ENCODE results near the gene FILIP1L.
"Not testable (repeated sequence)": the region's sequence is repeated elsewhere in the genome, so short reads cannot be mapped to it uniquely, and the experiment has no call there.

The FILIP1L gene

DNA sequence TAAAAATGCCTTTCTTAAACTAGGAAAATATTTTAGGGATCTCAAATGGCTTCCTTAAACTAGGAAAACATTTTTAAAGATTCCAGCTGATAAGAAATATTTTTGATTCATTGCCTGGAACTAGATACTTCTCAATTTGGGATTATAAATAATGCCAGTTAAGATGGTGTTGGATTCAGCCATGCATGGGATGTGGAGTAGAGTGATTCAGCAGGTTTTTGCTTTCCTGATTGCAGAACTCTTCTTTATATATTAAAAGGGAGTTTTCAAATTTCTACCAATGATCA lies 15.6 kb downstream of the FILIP1L start:
- no peak for DNase-seq (ENCODE audit: low read depth)

DNA sequence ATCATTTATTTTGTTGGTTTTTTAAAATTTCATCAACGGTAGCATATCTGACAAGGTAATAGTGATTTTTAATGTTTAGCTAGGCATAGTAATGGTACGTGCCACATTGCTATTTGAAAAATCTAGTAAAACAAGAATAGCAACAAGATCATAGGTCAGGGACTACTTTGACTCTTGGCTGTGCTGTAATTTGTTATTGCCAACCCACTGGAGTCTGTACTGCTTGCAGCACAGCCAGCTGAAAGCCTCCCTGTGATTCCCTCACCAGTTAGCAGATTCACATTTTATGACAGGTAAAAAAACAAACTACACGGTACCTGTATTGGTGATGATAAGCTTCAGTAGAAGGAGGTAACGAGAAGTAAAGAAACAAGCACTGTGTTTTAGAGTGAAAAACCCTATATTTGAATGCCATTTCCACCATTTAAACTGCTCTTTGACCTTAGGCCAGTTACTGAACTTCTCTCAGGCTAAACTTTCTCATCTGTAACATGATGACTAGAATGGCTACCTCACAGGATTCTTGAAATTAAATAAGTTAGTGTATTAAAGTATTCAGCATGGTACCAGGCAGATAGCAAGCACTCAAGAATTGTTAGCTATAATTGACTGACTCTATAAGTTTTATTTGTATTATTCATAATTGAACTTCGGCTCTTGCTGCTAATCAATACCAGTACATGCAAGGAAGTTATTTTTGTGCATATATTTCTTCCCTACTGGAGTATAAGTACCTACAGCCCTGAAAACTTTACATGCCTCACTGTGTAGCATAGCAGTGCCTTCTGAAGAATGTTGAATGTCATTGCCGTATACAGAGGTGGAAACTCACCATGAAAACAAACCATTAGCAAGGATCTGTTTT lies 16.1 kb downstream of the FILIP1L start:
- no peak for DNase-seq (ENCODE audit: low read depth)

DNA sequence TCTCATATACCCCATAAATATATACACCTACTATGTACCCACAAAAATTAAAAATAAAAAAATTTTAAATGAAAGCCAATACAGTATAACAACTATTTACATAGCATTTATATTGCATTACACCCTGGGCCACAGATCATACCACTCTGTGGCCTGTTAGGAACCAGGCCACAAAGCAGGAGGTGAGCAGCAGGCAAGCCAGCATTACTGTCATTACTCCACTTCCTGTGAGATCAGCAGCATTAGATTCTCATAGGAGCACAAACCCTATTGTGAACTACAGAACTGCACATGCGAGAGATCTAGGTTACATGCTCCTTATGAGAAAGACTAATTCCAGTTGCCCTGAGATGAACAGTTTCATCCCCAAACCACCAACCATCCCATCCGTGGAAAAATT lies 17.4 kb downstream of the FILIP1L start:
- DNase-seq (ENCODE audit: low read depth): no peak

DNA sequence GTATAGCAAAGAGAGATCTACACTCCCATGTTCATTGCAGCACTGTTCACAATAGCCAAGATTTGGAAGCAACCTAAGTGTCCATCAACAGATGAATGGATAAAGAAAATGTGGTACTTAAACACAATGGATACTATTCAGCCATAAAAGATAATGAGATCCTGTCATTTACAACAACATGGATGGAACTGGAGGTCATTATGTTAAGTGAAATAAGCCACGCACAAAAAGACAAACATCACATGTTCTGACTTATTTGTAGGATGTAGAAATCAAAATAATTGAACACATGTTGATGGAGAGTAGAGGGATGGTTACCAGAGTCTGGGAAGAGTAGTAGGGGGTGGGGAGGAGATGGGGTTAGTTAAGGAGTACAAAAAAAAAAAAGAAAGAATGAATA lies 18.0 kb downstream of the FILIP1L start:
- DNase-seq (ENCODE audit: low read depth): not testable (repeated sequence)

DNA sequence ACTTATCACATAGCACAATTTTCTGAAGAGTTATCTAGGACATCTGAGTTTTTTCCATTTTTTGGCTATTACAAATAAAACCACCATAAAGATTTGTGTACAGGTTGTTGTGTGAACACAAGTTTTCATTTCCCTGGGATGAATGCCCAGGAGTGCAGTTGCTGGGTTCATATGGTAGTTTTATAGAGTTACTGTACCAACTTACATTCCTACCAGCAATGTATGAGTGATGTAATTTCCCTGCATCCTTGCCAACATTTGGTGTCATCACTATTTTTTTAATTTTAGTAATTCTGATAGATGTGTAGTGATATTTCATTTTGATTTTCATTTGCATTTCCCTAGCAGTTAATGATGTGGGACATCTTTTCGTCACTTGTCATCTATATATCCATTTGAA lies 20.5 kb downstream of the FILIP1L start:
- no peak for DNase-seq (ENCODE audit: low read depth)

DNA sequence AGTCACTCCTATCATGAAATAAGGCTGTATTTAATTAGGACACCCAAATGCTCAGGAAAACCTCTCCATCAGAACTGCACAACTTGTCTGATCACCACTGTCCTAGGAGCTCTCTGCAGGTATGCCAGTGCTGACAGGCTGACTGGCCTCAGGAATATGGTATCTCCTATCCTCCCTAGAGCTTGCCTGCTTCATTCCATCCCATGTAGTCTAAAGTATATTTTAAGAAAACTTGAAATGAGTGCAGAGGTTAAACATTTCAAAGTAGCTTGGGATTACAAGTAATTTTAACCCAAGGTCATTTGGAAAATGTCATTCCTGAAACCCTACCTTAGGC lies 23.7 kb downstream of the FILIP1L start:
- DNase-seq (ENCODE audit: low read depth): no peak

DNA sequence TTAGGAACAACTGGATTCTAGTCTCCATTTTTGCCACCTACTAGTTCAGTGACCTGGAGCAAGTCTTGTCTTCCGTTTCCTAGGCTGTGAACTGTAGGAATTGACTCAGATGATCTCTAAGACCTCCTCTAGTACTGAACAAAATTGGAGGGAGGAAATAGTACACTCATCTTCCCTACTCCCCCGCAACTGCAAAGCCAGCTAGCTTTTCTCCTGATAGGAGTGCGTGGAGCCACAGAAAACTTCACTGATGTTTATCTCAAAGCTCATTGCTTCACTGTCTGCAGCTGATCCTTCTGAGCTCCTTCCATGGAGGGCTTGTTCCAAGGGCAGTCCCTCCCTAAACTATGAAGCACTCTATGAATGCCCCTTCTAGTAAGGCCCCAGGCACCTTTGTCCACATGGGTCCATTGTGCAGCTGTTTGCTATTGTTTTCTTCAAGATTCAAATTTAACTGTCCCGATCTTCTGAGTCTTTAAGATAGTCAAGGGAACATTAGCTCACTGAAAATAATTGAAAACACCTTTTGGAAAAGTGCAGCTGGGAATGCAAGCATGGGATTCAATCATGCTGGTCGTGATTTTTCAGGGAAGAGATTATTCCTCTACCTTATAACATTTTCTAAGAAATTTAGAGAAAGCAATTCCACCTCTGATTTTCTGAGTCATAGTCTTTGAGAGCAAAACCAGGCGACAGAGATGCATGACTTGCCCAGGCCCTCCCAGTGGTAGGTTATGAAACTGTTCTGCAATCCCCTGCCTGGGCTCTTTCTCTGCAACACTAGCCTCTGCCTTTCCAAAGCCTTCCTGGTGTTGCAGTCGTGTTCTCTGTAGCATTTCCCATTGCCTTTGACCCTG lies 24.3 kb downstream of the FILIP1L start:
- DNase-seq (ENCODE audit: low read depth): no peak

DNA sequence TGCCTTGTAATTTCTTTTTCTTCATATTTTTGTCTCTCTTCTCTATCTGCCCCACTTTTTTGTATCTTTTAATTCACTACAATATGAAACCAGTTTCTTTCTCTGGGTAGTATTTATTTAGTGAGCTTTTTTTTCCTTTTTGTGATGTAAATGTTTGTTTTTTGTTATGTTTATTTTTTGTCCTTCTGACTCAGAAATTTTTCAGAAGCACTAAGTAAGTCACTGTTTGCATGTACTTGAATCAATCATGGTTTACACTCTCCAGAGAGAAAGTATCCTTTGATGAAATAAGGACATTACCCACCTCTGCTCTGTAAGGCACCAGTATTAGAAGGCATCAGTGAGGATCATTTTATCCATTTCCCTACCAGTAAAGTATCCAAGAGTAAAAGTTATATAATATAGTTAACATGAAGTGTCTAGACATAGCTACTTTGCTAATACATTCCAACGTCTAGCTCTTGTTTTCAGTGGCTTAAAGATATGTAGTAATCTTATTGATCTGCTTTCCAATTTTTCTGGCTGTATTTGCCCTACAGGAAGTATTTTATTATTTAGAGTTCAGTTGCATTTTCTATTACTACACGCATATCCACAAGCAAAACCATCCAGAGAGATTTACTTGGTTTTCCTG lies 25.4 kb downstream of the FILIP1L start:
- no peak for DNase-seq (ENCODE audit: low read depth)

DNA sequence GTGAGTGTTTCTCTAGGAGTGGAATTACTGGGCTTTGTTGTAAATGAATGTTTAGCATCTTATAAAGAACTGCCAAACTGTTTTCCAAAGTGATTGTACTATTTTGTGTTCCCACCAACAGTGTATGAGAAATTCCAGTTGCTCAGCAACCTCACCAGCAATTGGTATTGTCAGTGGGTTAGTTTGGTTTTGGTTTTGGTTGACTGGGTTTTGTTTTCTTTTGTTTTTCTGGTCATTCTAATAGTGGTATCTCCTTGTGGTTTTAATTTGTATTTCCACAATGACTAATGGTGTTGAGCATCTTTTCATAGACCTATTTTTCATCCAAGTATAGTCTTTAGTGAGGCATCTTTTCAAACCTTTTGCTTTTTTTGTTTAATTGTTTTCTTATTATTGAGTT lies 27.1 kb downstream of the FILIP1L start:
- no peak for DNase-seq (ENCODE audit: low read depth)

DNA sequence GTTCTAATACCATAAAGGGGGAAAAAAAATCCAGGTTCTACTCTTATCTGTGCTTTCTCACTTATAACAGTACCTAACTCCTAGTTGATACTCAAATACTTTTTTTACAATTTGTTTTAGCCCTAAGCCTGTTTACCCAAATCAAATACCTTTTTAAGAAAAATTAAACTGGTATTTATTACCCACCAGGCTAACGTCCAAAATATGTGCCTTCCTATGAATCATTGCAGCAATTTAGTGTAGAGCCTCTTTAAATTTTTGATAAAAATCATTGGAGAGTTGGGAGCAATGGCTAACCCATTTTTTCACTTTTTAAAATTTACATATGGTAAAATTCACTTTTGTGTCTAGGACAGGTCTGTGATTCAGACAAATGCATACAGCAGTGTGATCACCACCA lies 27.9 kb downstream of the FILIP1L start:
- no peak for DNase-seq (ENCODE audit: low read depth)

DNA sequence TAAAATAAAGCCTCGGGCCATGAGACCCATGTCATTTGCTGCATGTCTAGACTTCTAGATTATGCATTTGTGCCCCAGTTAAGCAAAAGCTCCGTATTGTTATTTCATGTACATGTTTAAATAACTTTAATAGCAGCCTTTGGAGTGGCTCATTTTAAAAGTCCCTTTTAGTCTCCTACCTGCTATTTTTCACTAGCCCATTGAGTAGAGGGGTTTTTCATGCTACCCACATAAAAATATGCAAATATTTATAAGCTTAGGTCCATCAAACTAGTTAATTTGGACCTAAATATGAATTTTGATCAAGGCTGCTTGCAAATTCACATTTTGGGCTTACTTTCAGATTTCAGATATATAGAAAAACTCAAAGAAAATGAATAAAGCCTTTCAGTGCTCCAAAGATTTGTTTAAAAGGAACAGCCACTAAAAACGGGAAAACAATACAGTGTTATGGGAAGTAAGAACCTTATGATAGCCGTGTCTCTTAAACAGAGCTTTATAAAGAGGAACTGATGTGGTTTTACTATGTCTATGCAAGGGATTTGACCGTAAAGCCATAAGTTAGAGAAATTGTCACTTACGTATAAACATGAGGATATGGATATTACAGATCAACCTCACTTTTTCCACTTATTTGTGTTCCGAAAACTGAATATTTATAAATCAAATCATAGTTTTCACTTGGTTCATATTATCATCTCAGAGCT lies 30.0 kb downstream of the FILIP1L start:
- DNase-seq (ENCODE audit: low read depth): no peak

DNA sequence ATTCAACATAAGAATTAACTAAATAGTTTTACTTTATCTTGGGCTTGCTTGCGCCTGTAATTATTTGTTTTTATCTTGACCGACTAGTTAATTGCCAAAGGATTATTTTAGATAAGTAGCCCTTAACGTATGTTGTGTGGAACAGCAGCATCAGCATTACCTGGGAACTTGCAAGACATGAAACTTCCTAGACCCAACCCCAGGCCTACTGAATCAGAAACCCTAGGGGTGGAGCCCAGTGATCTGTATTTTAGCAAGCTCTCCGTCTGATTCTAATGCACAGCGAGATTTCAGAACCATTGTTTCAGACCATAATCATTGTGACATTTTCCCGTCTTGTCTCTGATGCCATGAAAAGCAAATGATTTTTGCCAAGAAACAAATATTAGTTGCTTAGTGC lies 31.1 kb downstream of the FILIP1L start:
- DNase-seq (ENCODE audit: low read depth): no peak

DNA sequence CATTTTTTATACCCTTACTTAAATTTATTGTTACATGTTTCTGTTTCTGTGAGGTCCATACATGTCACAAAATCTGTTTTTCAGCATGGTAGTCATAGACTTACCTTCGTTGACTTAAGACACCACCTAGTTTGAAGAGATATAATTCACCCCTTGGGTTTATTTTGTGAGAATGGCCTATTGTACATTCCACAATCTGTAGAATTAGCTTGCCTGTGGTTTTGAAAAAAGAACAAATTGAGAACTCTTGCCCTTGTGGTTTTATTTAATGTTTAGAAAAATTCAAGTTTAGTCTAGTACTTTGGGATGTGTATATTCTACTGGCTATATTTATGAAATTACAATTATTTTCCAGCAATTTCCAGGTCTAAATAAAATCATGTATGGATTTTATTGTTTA lies 31.6 kb downstream of the FILIP1L start:
- DNase-seq (ENCODE audit: low read depth): no peak

DNA sequence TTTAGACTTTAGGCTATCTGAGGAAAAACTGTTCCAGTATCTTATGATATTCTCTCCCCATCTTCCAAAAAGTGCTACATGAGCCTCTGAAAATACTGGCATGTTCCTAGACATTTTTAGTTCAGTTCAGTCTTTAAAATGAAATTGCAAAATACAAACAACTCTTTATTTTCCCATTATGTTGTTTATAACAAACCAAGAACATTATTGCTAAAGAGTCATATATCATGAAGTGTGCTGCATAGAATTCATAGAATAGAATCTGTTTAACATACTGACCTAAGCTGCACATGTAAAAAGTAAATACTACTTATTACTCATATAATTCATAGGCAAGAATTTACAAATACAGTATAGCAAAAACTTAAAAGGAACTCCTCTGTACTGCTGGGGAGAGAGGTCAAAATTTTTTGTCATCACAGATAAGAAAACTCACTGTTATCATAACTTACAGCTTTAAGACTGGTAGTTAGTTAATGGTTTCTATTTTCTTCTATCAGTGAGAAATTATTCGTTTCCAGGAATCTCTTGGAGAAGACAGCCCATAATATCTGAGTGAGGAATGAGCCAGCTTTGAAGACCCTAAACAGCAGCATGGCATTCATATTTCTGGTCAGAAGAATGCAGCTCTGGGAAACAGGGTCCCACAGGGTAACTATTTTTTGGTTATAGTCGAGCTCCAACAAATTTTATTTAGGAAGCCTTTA lies 32.2 kb downstream of the FILIP1L start:
- DNase-seq (ENCODE audit: low read depth): no peak

DNA sequence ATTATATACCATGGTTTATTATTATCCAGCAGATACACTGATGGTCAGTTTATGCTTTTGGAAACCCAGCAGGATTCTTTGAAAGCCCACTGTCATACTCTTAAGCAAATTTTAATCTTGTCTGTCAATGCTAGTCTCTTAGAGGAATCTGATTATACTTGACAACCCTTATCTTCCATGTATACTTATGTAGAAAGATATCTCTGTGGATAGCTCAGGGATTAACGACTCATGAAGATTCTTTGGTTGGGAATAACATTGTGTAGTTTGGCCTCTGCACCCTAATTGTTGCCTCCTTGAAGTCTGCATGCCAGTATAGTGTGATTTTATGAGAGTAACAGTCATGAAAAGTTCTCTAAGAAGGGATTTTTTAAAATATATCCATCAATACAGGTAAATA lies 33.0 kb downstream of the FILIP1L start:
- no peak for DNase-seq (ENCODE audit: low read depth)

DNA sequence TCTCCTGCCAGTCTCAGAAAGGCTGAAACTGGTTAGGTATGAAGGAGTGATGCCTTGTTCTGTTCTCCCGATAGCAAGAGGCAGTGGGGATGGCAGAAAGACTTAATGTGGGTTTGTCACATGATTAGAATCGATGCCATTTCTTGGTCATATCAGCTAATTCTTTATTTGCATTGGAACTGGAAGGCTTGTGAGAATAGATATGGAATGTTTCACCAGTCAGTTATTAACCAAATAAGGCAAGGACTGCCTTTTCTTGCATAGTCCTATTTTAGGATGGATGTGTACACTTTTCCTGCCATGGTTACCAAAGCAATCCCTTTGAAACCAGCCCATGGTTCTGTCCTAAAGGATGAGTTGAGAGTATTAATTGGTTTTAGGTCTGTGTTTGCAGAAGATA lies 33.7 kb downstream of the FILIP1L start:
- DNase-seq (ENCODE audit: low read depth): no peak

DNA sequence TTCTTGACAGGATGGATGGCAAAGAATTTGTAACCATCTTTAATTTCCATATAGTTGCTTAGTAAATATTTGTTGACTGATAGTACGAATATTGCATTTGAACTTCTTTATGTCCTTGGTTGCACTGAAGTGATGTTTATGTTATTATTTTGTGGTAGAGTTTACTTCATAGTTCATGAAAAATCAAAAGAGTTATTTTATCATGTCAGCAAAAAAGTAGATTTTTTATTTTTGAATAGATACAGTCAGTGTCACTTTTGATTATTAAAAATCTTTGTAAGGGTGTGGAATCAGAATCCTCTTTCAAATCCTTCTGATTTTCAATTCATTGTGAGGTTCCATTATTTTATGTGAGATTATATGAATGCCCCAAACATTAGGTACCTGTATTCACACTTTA lies 35.0 kb downstream of the FILIP1L start:
- DNase-seq (ENCODE audit: low read depth): no peak

DNA sequence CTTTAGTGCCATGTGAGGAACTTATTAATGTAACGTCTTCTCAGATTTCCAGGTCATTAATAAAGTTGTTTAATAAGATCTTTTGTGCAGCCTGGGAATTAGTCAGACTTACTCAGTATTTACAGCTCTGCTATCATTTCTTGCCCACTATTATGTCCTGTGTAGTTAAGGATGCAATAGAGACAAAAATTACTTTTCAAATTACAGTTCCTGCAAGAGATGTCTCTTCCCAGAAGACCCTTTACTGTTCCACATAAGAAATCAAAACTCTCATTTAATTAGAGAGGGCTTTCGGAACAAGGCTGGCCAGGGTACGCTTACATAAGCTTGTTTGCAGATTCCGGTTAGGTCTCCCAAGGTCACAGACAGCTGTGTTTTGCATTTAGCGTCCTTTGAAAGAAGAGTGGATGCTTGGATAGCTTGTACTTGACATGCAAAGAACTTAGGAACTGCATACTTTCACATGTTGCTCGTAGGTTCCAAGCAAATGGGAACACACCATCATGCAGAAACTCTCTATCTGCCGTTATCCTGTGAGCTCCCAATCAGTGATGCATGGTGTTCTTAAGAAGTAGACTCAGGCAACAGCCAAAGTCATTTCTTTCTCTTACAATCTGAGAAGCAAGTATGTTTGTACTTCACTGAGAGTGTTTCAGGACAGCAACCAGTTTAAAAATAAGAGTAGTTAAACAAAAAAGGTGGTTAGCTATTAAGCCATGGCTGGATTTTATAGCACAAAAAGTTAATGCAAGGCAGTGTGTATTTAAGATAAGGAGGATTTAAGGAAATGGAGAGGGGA lies 37.4 kb downstream of the FILIP1L start:
- DNase-seq (ENCODE audit: low read depth): no peak

DNA sequence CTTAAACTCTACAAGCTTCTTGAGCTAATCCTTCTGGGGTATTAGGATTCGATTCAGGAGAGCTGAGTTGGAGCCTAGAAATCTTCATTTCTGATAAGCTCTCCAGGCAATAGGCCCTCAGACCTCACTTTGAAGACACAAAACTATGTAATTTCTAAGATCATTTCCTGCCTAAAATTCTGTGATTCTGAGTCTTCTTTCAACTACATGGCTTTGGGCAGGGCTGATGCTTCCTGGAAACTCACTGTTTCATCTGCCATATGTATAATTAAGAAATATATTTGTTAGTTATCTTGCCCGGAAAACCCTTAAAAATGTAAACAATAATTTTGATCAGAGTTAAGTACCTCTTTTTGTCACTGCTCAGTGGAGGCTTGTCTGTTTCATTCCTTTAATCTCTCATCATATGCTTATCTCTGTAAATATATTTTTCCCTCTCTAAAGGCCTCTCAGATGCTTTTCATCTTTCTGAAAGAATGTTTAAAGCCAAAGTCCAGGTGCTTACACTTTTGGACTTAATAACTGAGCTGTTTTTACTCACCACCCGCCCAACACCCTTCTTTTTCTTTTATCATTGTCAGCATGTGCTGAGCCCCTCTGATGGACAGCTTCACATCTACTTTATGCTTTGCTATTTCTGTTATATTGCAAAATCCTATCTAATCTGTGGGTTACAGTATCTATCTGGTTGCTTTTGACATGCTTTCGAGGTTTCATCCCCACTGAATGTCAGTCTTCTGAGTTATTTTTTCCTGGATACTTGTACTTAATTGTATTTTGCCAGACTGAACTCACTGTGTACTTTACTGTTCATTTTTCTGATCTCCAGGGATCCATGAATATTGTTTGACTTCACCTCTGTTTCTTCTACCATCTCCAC lies 38.2 kb downstream of the FILIP1L start:
- no peak for DNase-seq (ENCODE audit: low read depth)

DNA sequence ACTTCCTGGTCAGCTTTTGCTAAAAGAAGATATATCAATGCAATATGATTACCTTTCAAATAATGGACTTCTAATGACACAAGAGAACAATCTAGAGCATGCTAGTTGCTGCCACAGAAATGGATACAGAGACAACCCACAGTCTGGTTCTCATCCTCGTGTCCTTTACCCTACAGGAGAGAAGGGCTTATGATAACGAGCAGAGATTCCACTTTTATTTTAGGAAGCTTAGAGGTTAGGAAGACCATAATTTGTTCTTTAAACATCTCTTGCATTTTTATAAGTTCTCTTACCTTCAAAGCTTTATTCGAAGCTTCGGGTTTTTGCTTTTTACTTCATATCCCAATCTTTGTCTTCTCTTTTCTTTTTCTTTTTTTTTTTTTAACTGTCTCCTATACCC lies 39.1 kb downstream of the FILIP1L start:
- DNase-seq (ENCODE audit: low read depth): no peak
